GM12878 (cell line): ENCODE data around the gene DLG2. TPM values are rescaled to one million over a fixed set of nuclear protein-coding genes. Genes with fewer than 3 reads are reported as not detected.
"Not testable (repeated sequence)": the region's sequence is repeated elsewhere in the genome, so short reads cannot be mapped to it uniquely, and the experiment has no call there.

Experiments used
- ATAC-seq: fragments of 200-7000 bp; cut with Tn5 transposase; 3 replicates; pipeline ENCODE4 v1.9.1; 2020; ENCODE audit warnings: mild to moderate bottlenecking, moderate library complexity
- BruUV-seq: library from RNA; stranded (reverse); fragments of 400-500 nt; replicated peaks from 2 replicates; lab custom pipeline; 2021; lab: Mats Ljungman, UMichigan
- CTCF ChIA-PET: fragments of 300-600 bp; sonication (Branson Sonifier 250); formaldehyde crosslinking; extraction: SDS; loops from one replicate; lab custom pipeline; 2021; ENCODE audit warnings: inconsistent platforms; lab: Yijun Ruan, JAX
- POLR2A ChIA-PET: fragments of 350-600 bp; formaldehyde crosslinking; extraction: SDS; loops from one replicate; lab custom pipeline; 2021; ENCODE audit warnings: inconsistent platforms; lab: Charles Lee
- RAD21 ChIA-PET: fragments of 300-600 bp; sonication (Branson Sonifier 250); formaldehyde crosslinking; loops from one replicate; lab custom pipeline; 2023; ENCODE audit warnings: antibody characterized with exemption; ENCODE audit not compliant: unreplicated experiment; lab: Charles Lee
- SMC1A ChIA-PET: fragments of 300-600 bp; sonication (Branson Sonifier 250); formaldehyde crosslinking; loops from one replicate; lab custom pipeline; 2023; ENCODE audit not compliant: unreplicated experiment, uncharacterized antibody; lab: Charles Lee
- DNase-seq: peaks from one replicate; pipeline ENCODE4 v3.0.0-alpha.2; 2011; ENCODE audit warnings: low read depth, low spot score
- FAIRE-seq: peaks from 3 replicates; lab custom pipeline; 2011; peaks lifted over from hg19 to GRCh38; lab: Jason Lieb, UNC
- H2AFZ ChIP-seq: 2 replicates; pipeline ENCODE4 v1.6.0; 2011; ENCODE audit warnings: low read depth, low read length, control low read depth; ENCODE audit not compliant: control insufficient read depth
- H3K27ac ChIP-seq: 2 replicates; pipeline ENCODE4 v1.5.1; 2011; ENCODE audit warnings: control low read depth; ENCODE audit not compliant: control insufficient read depth, insufficient read depth
- H3K27me3 ChIP-seq, 2 experiments: replicated peaks in 1 of 2; 2 replicates each; pipeline versions ENCODE4 v1.6.0 to v1.6.1; 2011; ENCODE audit warnings: low read length in 1 of 2; ENCODE audit not compliant: control insufficient read depth in 2 of 2, insufficient read depth in 2 of 2
- H3K36me3 ChIP-seq, 2 experiments: 2 replicates each; pipeline ENCODE4 v1.5.1; 2011; ENCODE audit warnings: low read length in 1 of 2; ENCODE audit not compliant: control insufficient read depth in 2 of 2, insufficient read depth in 2 of 2
- H3K4me1 ChIP-seq: 2 replicates; pipeline ENCODE4 v1.6.1; 2011; ENCODE audit warnings: mild to moderate bottlenecking, low read length, moderate library complexity, mixed read lengths; ENCODE audit not compliant: control insufficient read depth, insufficient read depth
- H3K4me2 ChIP-seq: 2 replicates; pipeline ENCODE4 v1.6.0; 2011; ENCODE audit warnings: control low read depth; ENCODE audit not compliant: control insufficient read depth, insufficient read depth
- H3K4me3 ChIP-seq: fragments of 200-600 bp; sonication (generic); 2 replicates; pipeline ENCODE4 v1.5.1; 2016
- H3K79me2 ChIP-seq: 2 replicates; pipeline ENCODE4 v1.6.0; 2011; ENCODE audit warnings: low read length; ENCODE audit not compliant: control insufficient read depth, insufficient read depth
- H3K9ac ChIP-seq: 2 replicates; pipeline ENCODE4 v1.8.0; 2011; ENCODE audit warnings: low read length, control low read depth, mixed read lengths; ENCODE audit not compliant: control insufficient read depth, insufficient read depth
- H3K9me3 ChIP-seq: replicated peaks from 3 replicates; pipeline ENCODE4 v1.5.1; 2011; ENCODE audit warnings: mild to moderate bottlenecking, low read length; ENCODE audit not compliant: control insufficient read depth, insufficient read depth
- H4K20me1 ChIP-seq: 2 replicates; pipeline ENCODE4 v1.6.0; 2011; ENCODE audit not compliant: control insufficient read depth, insufficient read depth
- ESRRA ChIP-seq: IDR thresholded peaks from 2 replicates; pipeline ENCODE4 v1.6.1; 2012; ENCODE audit warnings: mild to moderate bottlenecking, low read length, improper control_type of control experiment
- IRF4 ChIP-seq: IDR thresholded peaks from 2 replicates; pipeline ENCODE4 v1.6.1; 2011; ENCODE audit warnings: low read depth, low read length
- PAX8 ChIP-seq: fragments of 450-650 bp; IDR thresholded peaks from 2 replicates; pipeline ENCODE4 v1.6.1; 2017; ENCODE audit warnings: mild to moderate bottlenecking, moderate library complexity
- WGBS: methylation state at CpG from one replicate; pipeline ENCODE4 v1.1.6; 2016; ENCODE audit warnings: low lambda C conversion rate; ENCODE audit not compliant: insufficient replicate concordance, insufficient coverage; ENCODE audit errors: missing lambda C conversion rate; 5-methylcytosine and 5-hydroxymethylcytosine counted together
- in situ Hi-C: fragments of 300-500 bp; cut with MboI; formaldehyde crosslinking; loops from 9 replicates; pipeline ENCODE4 v1.14.3; 2018; ENCODE audit warnings: mixed read lengths
- intact Hi-C: fragments of 100-400 bp; cut with micrococcal nuclease; formaldehyde crosslinking; loops from one replicate; pipeline ENCODE4 v1.14.2; 2022; ENCODE audit not compliant: unreplicated experiment
- polyA plus RNA-seq, 11 experiments: library from polyadenylated mRNA; depleted of rRNA in 4 of 11; unstranded in 6 of 11; stranded (reverse) in 5 of 11; fragments of >200 nt; fragmentation: Nextera tagmentation in 4 of 11; fragmentation: Illumina TruSeq in 1 of 11; extraction: Ambion mirVana in 4 of 11; extraction: Trizol in 1 of 11; gene quantifications; 1 replicate in 1 of 11; 2 replicates in 10 of 11; pipeline versions ENCODE4 v1.2.1 to v1.2.3, GENCODE V29; 2011 to 2016; ENCODE audit warnings: inconsistent platforms in 2 of 11, missing spikeins in 2 of 11, low read depth in 1 of 11
- total RNA-seq, 4 experiments: library from RNA; depleted of rRNA in 3 of 4; stranded (reverse); fragments of >200 nt in 3 of 4; fragmentation: Illumina TruSeq in 1 of 4; extraction: Trizol in 1 of 4; gene quantifications; 2 replicates each; pipeline versions ENCODE4 v1.2.1 to v1.2.3, GENCODE V29; 2013 to 2021
- TF ChIP-seq, protein P1 (sequence below): IDR thresholded peaks from 2 replicates; pipeline ENCODE4 v1.6.1; 2011; ENCODE audit warnings: borderline replicate concordance, low read depth, mild to moderate bottlenecking, moderate library complexity, low read length; ENCODE audit not compliant: insufficient read depth, poor library complexity, severe bottlenecking

DLG2 gene
- total and polyA plus RNA-seq, 10 of the 15 experiments (the other 5 are each of a cell fraction or from before 2014, with no cell fraction given), result 0.09 to 0.98 (median 0.35) TPM

DNA sequence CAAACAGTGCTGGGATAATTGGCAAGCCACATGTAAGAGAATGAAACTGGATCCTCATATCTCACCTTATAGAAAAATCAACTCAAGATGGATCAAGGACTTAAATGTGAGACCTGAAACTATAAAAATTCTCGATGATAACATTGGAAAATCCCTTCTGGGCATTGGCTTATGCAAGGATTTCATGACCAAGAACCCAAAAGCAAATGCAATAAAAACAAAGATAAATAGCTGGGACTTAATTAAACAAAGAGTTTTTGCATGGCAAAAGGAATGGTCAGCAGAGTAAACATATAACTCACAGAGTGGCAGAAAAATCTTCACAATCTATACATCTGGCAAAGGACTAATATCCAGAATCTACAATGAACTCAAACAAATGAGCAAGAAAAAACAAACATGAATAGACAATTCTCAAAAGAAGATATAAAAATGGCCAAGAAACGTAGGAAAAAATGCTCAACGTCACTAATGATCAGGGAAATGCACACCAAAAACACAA lies 639.4 kb downstream of the DLG2 start:
- H3K4me3 ChIP-seq, H3K79me2 ChIP-seq, in situ Hi-C loops, H4K20me1 ChIP-seq, ATAC-seq, BruUV-seq, H3K36me3 ChIP-seq, H3K4me2 ChIP-seq, H2AFZ ChIP-seq, H3K27ac ChIP-seq, FAIRE-seq, DNase-seq, H3K9ac ChIP-seq, RAD21 ChIA-PET, H3K27me3 ChIP-seq, SMC1A ChIA-PET, CTCF ChIA-PET, H3K9me3 ChIP-seq, H3K4me1 ChIP-seq, POLR2A ChIA-PET: not testable (repeated sequence)
- WGBS, result 12% methylated on average over 3 of the region's 3 CpGs
- intact Hi-C loops, result loop anchor here (5.0 kb wide), 1 partner anchor 555 kb away; no protein-coding TSS in a partner anchor

DNA sequence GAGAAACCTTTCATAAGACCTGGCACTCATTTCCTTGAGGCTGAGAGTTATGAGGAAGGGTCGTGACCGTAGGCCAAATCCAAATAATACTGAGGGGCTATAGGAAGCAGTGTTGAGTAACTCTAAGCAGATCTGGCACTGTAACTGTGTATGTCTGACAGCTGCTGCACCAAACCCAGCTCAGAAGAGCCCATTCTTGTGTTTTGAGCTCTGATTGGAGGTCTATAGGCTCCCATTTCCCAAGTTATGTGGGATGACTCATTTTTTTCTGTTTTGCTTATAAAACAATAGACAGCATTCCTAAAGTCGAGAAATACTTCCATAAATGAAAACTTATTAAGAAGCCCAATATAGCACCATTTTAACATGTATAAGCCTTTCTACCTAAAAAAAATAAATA lies 645.8 kb downstream of the DLG2 start:
- ChIA-PET RAD21 (no interaction called here), SMC1A (no interaction called here), POLR2A (no interaction called here), CTCF (interaction anchor here (1.0 kb wide), 1 partner anchor 10 kb away, joined by 3 read pairs; no protein-coding TSS in a partner anchor)
- H3K4me1 ChIP-seq, result no peaks in the 10 kb centered on the region
- intact Hi-C loops (no loop called here), in situ Hi-C loops (no loop called here)
- WGBS, result 4% methylated on average over 3 of the region's 3 CpGs
- no peak for ATAC-seq
- H3K27ac ChIP-seq, result no peak overlapping the region
- H3K4me3 ChIP-seq, result no peak overlapping the region
- FAIRE-seq, result no peak
- BruUV-seq, result no TSS peak
- H3K9me3 ChIP-seq, result no peaks in the 10 kb centered on the region
- no peaks in the 10 kb centered on the region for H3K27me3 ChIP-seq
- H3K4me2 ChIP-seq, result no peak overlapping the region
- no peaks in the 10 kb centered on the region for H3K36me3 ChIP-seq
- H2AFZ ChIP-seq, result no peak overlapping the region
- H3K79me2 ChIP-seq, result no peaks in the 10 kb centered on the region
- no peaks in the 10 kb centered on the region for H4K20me1 ChIP-seq
- TF ChIP-seq PAX8 (no peak), IRF4 (no peak), ESRRA (no peak)
- TF ChIP-seq, protein P1, sequence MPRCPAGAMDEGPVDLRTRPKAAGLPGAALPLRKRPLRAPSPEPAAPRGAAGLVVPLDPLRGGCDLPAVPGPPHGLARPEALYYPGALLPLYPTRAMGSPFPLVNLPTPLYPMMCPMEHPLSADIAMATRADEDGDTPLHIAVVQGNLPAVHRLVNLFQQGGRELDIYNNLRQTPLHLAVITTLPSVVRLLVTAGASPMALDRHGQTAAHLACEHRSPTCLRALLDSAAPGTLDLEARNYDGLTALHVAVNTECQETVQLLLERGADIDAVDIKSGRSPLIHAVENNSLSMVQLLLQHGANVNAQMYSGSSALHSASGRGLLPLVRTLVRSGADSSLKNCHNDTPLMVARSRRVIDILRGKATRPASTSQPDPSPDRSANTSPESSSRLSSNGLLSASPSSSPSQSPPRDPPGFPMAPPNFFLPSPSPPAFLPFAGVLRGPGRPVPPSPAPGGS, result no peak
- DNase-seq, result no peak
- no peak overlapping the region for H3K9ac ChIP-seq
